Adrenal gland (tissue), 5 donors: ENCODE measurements around the gene KIAA1328.

ENCODE experiments used
- POLR2A ChIP-seq, 2 donors: fragments of 450-650 bp; IDR thresholded peaks; one replicate each; pipeline ENCODE4 v1.6.1; 2017; ENCODE audit warnings: antibody characterized with exemption in 2 of 2, mild to moderate bottlenecking in 2 of 2, moderate library complexity in 1 of 2
- TF ChIP-seq, protein P1 (sequence below), 6 experiments: fragments of 450-650 bp in 4 of 6; fragments of 200-600 bp in 2 of 6; sonication (generic) in 1 of 6; IDR thresholded peaks; 1 replicate in 5 of 6; 2 replicates in 1 of 6; pipeline versions ENCODE4 v1.5.1 to v1.8.0; 2016 to 2021; ENCODE audit warnings: antibody characterized with exemption in 6 of 6, mild to moderate bottlenecking in 2 of 6, moderate library complexity in 1 of 6
- donor health status: DM: no; HTN: no; CAD: no.

DNA sequence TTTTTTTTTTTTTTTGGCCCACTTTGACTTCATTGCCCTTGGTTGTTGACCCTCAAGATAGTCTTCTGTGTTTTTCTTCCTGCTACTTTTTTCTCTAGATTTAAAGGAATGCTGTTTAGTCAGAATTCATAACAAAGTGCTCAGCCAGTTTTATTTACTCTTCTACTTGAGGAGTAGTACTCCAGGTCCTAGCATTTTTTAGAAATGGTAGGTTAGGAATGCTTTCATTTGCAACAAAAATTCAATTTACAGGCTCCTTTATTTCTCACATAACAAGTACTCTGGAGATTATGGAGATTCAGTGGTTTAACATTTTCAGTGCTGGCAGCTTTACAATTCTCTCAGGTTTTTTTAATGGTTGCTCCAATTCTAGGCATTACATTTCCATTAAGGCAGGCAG lies 58.2 kb downstream of the KIAA1328 start:
- TF ChIP-seq, protein P1, sequence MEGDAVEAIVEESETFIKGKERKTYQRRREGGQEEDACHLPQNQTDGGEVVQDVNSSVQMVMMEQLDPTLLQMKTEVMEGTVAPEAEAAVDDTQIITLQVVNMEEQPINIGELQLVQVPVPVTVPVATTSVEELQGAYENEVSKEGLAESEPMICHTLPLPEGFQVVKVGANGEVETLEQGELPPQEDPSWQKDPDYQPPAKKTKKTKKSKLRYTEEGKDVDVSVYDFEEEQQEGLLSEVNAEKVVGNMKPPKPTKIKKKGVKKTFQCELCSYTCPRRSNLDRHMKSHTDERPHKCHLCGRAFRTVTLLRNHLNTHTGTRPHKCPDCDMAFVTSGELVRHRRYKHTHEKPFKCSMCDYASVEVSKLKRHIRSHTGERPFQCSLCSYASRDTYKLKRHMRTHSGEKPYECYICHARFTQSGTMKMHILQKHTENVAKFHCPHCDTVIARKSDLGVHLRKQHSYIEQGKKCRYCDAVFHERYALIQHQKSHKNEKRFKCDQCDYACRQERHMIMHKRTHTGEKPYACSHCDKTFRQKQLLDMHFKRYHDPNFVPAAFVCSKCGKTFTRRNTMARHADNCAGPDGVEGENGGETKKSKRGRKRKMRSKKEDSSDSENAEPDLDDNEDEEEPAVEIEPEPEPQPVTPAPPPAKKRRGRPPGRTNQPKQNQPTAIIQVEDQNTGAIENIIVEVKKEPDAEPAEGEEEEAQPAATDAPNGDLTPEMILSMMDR (IDR thresholded peaks at IDR 0.05): no peak
- no peak for TF ChIP-seq POLR2A (IDR thresholded peaks at IDR 0.05)
